Vagina (tissue), 2 donors: ENCODE results near the gene HELZ. TPM values are rescaled to one million over a fixed set of nuclear protein-coding genes. Genes with fewer than 3 reads are reported as not detected.
"Not testable (repeated sequence)": the region's sequence is repeated elsewhere in the genome, so short reads cannot be mapped to it uniquely, and the experiment has no call there.

ENCODE experiments used
- DNase-seq, 2 donors: peaks; one replicate each; pipeline ENCODE4 v3.0.0-alpha.2; 2017; ENCODE audit errors: extremely low spot score in 2 of 2
- H3K27ac ChIP-seq: fragments of 200-600 bp; sonication (generic); one replicate; pipeline ENCODE4 v1.5.1; 2019
- H3K27me3 ChIP-seq: fragments of 200-600 bp; sonication (generic); one replicate; pipeline ENCODE4 v1.5.1; 2019
- H3K36me3 ChIP-seq, 2 donors: fragments of 200-600 bp; sonication (generic); one replicate each; pipeline ENCODE4 v1.5.1; 2017 to 2019
- H3K4me1 ChIP-seq: fragments of 200-600 bp; sonication (generic); one replicate; pipeline ENCODE4 v1.5.1; 2019
- H3K4me3 ChIP-seq, 2 donors: fragments of 200-600 bp; sonication (generic); 1 replicate in 1 of 2; 2 replicates in 1 of 2; pipeline ENCODE4 v1.5.1; 2016 to 2019
- H3K9me3 ChIP-seq: fragments of 200-600 bp; sonication (generic); one replicate; pipeline ENCODE4 v1.5.1; 2019
- CTCF ChIP-seq, 3 experiments: fragments of 450-650 bp in 2 of 3; fragments of 200-600 bp in 1 of 3; sonication (generic) in 1 of 3; IDR thresholded peaks; one replicate each; pipeline ENCODE4 v1.5.1; 2017 to 2019; ENCODE audit warnings: antibody characterized with exemption in 3 of 3, mild to moderate bottlenecking in 2 of 3, moderate library complexity in 2 of 3
- POLR2A ChIP-seq, 2 donors: fragments of 450-650 bp; IDR thresholded peaks; one replicate each; pipeline ENCODE4 v1.6.1; 2017; ENCODE audit warnings: antibody characterized with exemption in 2 of 2, mild to moderate bottlenecking in 2 of 2, moderate library complexity in 2 of 2
- POLR2AphosphoS5 ChIP-seq, 2 donors: sonication (generic); formaldehyde crosslinking; IDR thresholded peaks; one replicate each; pipeline ENCODE4 v1.9.0; 2017; ENCODE audit warnings: antibody characterized with exemption in 2 of 2, mild to moderate bottlenecking in 2 of 2, low read depth in 1 of 2; ENCODE audit not compliant: insufficient read depth in 1 of 2
- intact Hi-C: fragments of 100-400 bp; cut with DNase I; formaldehyde crosslinking; loops from one replicate; pipeline ENCODE4 v1.15.1; 2023
- total RNA-seq: library from RNA; depleted of rRNA; stranded (reverse); fragments of >200 nt; gene quantifications from one replicate; pipeline ENCODE4 v1.2.3, GENCODE V29; 2016

Gene HELZ
- total RNA-seq, 1 donor from 2014 or later: 31.4 TPM

GRCh38 chr17:67208232-67208631 lies 36.8 kb downstream of the HELZ start:
- H3K27me3 ChIP-seq: no peaks in the 10 kb centered on the region
- H3K27ac ChIP-seq: no peak overlapping the region
- no peak overlapping the region for H3K4me3 ChIP-seq
- TF ChIP-seq CTCF (IDR thresholded peaks at IDR 0.05) (no peak), POLR2A (IDR thresholded peaks at IDR 0.05) (no peak), POLR2AphosphoS5 (IDR thresholded peaks at IDR 0.05; ENCODE audit: insufficient read depth in 1 of 2, low read depth in 1 of 2) (no peak)
- intact Hi-C loops: no loop called here
- peaks cover 10% of the 10 kb centered on the region for H3K4me1 ChIP-seq
- no peaks in the 10 kb centered on the region for H3K9me3 ChIP-seq
- no peak for DNase-seq
- H3K36me3 ChIP-seq: no peaks in the 10 kb centered on the region

GRCh38 chr17:67203818-67204217 lies 41.2 kb downstream of the HELZ start:
- intact Hi-C loops: no loop called here
- H3K4me1 ChIP-seq: no peaks in the 10 kb centered on the region
- no peak overlapping the region for H3K27ac ChIP-seq
- H3K36me3 ChIP-seq: peaks cover 0 to 24% of the 10 kb centered on the region in 2 donors
- no peak for TF ChIP-seq POLR2A (IDR thresholded peaks at IDR 0.05)
- no peak for TF ChIP-seq CTCF (IDR thresholded peaks at IDR 0.05)
- TF ChIP-seq POLR2AphosphoS5 (IDR thresholded peaks at IDR 0.05; ENCODE audit: insufficient read depth in 1 of 2, low read depth in 1 of 2): no peak
- H3K27me3 ChIP-seq: no peaks in the 10 kb centered on the region
- H3K4me3 ChIP-seq: no peak overlapping the region
- no peaks in the 10 kb centered on the region for H3K9me3 ChIP-seq
- DNase-seq: no peak

GRCh38 chr17:67202503-67202902 lies 42.5 kb downstream of the HELZ start:
- no peaks in the 10 kb centered on the region for H3K27me3 ChIP-seq
- no peaks in the 10 kb centered on the region for H3K9me3 ChIP-seq
- TF ChIP-seq POLR2AphosphoS5 (IDR thresholded peaks at IDR 0.05; ENCODE audit: insufficient read depth in 1 of 2, low read depth in 1 of 2) (no peak), POLR2A (IDR thresholded peaks at IDR 0.05) (no peak), CTCF (IDR thresholded peaks at IDR 0.05) (no peak)
- H3K36me3 ChIP-seq: peaks cover 0 to 24% of the 10 kb centered on the region in 2 donors
- H3K27ac ChIP-seq: no peak overlapping the region
- no peak overlapping the region for H3K4me3 ChIP-seq
- intact Hi-C loops: no loop called here
- H3K4me1 ChIP-seq: no peaks in the 10 kb centered on the region
- no peak for DNase-seq

- Histone ChIP-seq H3K27ac (no peak overlapping the region), H3K4me1 (no peaks in the 10 kb centered on the region), H3K4me3 (no peak overlapping the region), H3K27me3 (no peaks in the 10 kb centered on the region), H3K9me3 (no peaks in the 10 kb centered on the region), H3K36me3 (peaks cover 0 to 24% of the 10 kb centered on the region in 2 donors)
- TF ChIP-seq POLR2A (IDR thresholded peaks at IDR 0.05) (no peak), POLR2AphosphoS5 (IDR thresholded peaks at IDR 0.05; ENCODE audit: insufficient read depth in 1 of 2, low read depth in 1 of 2) (no peak), CTCF (IDR thresholded peaks at IDR 0.05) (no peak)
- no peak for DNase-seq
- intact Hi-C loops: no loop called here
These were observed 44.2 kb downstream of the HELZ start for GRCh38 chr17:67200727-67201301.

- peaks cover 0 to 24% of the 10 kb centered on the region in 2 donors for H3K36me3 ChIP-seq
- no peaks in the 10 kb centered on the region for H3K9me3 ChIP-seq
- no peak for DNase-seq
- H3K4me3 ChIP-seq: no peak overlapping the region
- no peaks in the 10 kb centered on the region for H3K4me1 ChIP-seq
- intact Hi-C loops: no loop called here
- no peak overlapping the region for H3K27ac ChIP-seq
- TF ChIP-seq POLR2A (IDR thresholded peaks at IDR 0.05) (no peak), CTCF (IDR thresholded peaks at IDR 0.05) (no peak), POLR2AphosphoS5 (IDR thresholded peaks at IDR 0.05; ENCODE audit: insufficient read depth in 1 of 2, low read depth in 1 of 2) (no peak)
- no peaks in the 10 kb centered on the region for H3K27me3 ChIP-seq
These were observed 46.9 kb downstream of the HELZ start for GRCh38 chr17:67198131-67198530.

- H3K27ac ChIP-seq, intact Hi-C loops, DNase-seq, H3K4me3 ChIP-seq, H3K4me1 ChIP-seq, H3K27me3 ChIP-seq, H3K9me3 ChIP-seq: not testable (repeated sequence)
- H3K36me3 ChIP-seq: peaks cover 0 to 20% of the 10 kb centered on the region in 2 donors
These were observed 48.0 kb downstream of the HELZ start for GRCh38 chr17:67197023-67197422.
